HG03460 (cell line): ENCODE measurements around the gene GOLGA6L7.
A peak's percentile ranks its signal among the peaks of the same experiment; 100 is the strongest.
"Not testable (repeated sequence)": the region's sequence is repeated elsewhere in the genome, so short reads cannot be mapped to it uniquely, and the experiment has no call there.

Source experiments
- ATAC-seq: cut with Tn5 transposase; IDR thresholded peaks from one replicate; pipeline ENCODE4 v1.9.1; 2021; ENCODE audit not compliant: unreplicated experiment

GOLGA6L7 gene

DNA sequence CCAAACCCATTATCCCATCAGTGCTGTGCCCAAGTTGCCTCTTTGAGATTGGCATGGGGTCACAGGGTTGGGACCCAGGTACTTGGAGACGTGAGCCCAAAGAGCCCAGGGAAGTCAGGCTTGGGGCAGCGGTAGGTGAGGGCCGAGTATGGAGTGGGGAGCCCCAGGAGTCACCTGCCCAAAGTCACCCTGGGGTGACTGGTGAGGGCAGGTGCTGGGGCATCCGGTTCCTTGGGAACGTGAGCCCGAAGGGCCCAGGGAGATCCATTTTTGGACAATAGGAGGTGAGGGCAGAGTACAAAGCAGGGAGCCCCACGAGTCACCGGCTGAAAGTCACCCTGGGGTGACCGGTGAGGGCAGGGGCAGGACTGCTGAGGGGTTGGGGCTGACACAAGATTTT is 485 bp downstream of the GOLGA6L7 start:
- ATAC-seq: not testable (repeated sequence)

DNA sequence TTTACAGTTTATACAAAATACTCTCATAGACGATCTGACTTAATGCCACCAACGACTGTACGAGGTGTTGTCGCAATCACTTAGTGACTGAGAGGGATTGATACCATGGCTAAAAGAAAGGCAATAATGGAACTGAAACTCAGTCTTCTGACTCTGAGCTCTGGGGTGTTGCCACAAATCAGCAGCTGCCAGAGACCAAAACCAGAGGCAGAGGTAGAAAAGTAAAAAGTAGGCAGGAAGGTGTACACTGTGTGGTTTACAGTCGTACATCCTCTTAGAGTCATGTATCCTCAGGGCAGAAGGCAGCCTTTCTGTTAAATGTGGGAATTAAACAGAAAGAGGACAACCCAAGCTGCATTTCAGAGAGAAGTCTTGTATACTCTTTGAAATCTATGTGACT is 1.2 kb downstream of the GOLGA6L7 start:
- peak; percentile 95 for ATAC-seq

DNA sequence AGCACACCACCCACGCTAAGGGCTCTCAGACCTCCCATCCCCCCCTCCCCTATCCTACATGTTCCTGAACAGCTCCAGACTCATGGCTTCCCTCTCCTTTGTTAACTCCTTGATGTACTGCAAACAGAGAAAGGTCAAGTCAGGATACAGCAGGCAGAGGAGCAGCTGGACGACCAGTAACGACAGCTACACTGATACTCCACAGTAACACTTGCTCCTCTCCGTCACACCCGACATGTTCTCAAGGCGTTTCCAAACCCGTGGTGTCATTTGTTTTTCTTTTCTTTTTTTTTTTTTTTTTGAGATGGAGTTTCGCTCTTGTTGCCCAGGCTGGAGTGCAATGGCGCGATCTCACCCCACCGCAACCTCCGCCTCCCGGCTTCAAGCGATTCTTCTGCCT is 4.3 kb downstream of the GOLGA6L7 start:
- not testable (repeated sequence) for ATAC-seq

DNA sequence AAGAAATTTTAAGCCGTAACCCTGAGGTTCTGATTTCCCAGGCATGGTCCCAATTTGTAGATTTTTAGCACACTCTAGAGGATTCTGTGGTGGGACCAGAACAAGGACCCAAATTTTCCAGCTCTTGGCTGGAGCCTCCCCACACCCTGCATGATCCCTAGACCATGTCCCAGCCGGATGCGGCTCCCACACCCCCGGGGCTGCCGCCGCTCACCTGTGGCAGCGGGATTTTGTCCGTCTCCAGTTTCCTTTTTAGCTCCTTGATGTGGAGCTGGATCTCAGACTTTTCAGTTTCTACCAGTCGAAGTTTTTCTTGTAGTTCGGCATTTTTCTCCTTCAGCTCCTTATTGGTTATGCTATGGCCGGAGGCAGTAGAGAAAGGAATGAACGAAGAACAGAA is 4.9 kb downstream of the GOLGA6L7 start:
- ATAC-seq: not testable (repeated sequence)

DNA sequence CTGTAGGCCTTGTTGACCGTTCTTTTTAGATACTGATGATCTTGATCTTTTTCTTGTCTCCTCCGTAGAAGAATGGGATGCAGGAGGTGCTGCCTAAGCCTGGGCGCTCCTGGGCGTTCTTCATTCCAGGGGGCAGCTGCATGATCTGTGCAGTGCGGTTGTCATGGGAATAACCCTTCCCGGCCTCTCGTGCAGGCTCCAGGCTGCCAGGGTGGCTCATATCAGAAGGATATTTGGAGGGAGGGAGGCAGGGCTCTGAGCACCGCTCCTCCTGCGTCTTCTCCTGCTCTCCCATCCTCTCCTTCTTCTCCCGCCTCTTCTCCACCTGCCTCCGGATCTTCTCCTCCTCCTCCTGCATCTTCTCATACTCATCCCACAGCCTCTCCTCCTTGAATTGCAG is 6.2 kb downstream of the GOLGA6L7 start:
- ATAC-seq: not testable (repeated sequence)

DNA sequence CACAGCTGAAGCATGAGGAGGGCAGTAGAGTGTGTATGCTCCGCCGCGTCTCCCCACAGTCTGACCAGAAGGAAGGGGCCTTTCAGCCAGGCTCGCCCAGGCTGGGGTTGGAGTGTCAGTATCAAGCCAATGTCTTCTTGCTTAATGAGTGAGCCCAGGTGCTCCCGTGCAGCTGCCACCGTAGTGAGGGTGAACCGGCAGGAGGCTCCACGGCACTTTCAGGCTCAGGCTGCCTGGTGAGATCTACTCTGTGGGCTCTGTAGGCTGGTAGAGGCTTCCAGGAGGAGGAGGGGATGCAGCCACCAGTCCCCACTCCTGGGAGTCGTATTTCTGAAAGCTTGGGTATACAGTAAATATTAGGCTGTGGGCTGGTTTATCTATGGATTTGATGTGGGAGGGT is 8.2 kb downstream of the GOLGA6L7 start:
- ATAC-seq: not testable (repeated sequence)

DNA sequence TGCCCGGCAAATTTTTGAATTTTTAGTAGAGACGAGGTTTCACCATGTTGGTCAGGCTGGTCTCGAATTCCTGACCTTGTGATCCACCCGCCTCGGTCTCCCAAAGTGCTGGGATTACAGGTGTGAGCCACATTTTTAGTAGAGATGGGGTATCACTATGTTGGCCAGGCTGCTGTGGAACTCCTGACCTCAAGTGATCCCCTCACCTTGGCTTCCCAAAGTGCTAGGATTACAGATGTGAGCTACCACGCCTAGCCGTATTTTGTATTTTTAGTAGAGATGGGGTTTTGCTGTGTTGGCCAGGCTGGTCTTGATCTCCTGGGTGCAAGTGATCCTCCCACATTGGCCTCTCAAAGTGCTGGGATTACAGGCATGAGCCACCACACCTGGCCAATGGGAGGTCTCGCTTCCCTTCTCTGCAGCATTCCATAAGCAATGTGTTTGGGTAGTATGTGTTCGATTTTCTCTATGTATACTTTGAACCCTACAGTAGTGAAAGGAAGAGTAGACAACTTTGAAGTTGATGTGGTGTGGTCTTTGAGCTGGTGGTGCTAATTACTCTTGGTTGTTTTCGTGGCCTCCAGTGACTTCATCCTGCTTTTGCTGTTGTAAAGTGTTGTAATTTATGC is 13.4 kb downstream of the GOLGA6L7 start:
- ATAC-seq: not testable (repeated sequence)

DNA sequence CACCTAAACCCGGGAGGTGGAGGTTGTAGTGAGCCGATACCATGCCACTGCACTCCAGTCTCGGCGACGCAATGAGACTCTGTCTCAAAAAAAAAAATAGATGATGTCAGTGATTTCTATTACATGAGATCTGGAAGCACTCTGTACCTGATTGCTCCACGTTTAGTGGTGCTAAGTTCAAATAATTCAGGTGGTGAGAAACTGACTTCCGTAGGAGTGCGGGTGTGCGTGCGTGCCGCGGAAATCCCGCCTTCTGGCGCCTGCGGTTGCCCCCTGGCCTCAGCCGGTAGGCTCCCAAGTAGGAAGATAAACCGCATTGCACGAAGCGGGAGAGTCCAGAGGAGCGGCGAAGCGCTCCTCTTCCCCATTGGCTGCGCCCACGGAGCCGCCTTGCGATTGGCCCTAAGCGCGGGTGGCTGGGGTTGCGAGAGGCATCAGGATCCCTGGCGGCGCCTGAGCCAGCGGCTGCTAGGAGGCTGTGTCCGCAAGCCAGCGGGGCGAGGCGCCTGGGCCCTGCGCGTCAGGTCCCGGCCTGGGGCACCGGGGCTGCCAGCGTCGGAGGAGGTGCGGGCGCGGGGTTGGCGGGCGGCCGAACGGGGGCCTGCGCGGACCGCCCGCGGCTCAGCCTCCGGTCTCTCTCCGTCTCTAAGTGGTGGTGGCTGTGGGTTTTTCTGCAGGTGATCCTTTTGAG is 16.4 kb downstream of the GOLGA6L7 start:
- not testable (repeated sequence) for ATAC-seq

DNA sequence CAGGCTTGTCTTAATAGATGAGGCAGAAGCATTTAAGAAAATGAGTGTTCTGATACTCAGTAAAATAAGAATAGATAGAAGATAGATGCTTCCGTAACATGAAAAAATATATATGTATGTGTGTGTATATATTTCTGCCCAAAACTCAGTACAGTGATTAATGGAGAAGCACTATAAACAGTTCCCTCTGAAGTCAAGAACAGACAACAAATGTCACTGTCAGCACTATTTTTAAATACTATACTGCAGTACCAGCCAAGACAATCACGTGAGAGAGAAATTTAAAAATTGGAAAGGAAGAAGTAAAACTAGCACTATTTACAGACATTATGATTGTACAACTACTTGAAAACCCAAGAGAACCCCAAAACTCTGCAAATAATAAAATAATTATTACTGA is 27.0 kb downstream of the GOLGA6L7 start:
- not testable (repeated sequence) for ATAC-seq

DNA sequence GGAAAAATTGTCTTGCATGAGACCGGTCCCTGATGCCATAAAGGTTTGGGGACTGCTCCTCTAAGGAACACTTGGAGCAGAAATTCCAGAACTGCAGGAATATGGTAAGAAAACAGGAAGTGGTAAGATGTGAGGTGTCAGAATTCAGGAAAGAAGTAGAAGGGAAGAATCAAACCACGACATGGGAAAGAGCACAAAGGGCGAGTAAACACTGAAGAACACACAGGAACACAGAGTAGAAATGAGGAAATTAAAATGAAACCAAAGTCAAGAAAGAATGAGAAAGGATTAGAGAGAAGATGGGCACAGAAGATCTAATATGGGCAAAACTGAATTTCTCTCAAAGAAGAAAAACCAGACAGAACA is 28.5 kb downstream of the GOLGA6L7 start:
- not testable (repeated sequence) for ATAC-seq

DNA sequence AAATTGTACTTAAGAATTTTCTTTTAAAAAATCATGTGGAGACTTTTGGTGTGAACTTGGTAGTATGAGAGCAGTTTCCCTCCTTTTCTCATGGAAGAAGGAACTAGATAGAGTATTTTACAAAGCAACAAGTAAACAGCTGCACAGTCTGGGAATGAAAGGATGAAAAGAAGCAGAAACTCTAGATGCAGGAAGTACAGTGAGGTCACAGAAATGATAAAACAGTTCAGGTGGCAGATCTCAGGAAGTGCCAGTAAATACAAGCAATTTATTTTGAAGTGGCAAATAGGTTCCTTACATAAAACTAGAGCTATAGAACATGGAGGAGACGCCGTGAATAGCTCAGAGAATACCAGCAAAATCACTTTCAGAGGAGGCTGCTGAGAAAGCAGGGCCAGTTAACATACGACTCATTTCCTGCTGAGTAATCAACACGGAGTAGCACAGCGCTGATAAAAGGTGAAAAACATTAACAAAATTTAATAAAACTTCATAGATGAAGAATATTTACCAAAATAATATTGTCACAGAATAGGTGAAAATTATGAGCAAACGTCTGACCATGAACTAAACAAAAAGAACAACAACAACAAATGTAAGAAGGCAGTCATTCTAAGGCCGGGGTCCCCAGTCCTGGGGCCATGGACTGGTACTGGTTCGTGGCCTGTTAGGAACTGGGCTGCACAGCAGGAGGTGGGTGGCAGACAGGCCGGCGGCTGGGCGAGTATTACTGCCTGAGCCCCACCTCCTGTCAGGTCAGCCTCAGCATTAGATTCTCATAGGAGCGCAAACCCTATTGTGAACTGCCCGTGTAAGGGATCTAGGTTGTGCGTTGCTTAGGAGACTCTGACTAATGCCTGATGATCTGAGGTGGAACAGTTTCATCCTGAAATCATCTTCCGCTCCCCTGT is 29.2 kb downstream of the GOLGA6L7 start:
- not testable (repeated sequence) for ATAC-seq

DNA sequence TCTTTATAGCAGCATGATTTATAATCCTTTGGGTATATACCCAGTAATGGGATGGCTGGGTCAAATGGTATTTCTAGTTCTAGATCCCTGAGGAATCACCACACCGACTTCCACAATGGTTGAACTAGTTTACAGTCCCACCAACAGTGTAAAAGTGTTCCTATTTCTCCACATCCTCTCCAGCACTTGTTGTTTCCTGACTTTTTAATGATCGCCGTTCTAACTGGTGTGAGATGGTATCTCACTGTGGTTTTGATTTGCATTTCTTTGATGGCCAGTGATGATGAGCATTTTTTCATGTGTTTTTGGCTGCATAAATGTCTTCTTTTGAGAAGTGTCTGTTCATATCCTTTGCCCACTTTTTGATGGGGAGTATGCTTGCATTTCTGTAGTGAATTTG is 30.3 kb downstream of the GOLGA6L7 start:
- not testable (repeated sequence) for ATAC-seq

DNA sequence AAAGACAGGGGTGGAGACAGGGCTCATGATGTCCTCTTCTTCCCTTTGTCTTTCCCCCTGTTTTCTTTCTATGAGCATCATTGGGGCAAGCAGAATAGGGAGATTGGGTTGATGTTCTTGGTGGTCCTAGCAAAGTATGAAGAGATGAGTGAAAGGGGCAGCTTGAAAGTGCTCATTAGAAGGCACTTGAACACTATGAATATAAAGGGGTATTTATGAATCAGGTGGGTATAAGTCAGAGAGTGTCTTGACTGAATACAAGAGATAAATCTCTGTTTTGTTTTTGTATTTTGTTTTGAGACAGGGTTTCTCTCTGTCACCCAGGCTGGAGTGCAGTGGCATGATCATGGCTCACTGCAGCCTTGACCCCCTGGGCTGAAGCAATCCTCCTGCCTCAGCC is 34.4 kb downstream of the GOLGA6L7 start:
- not testable (repeated sequence) for ATAC-seq

DNA sequence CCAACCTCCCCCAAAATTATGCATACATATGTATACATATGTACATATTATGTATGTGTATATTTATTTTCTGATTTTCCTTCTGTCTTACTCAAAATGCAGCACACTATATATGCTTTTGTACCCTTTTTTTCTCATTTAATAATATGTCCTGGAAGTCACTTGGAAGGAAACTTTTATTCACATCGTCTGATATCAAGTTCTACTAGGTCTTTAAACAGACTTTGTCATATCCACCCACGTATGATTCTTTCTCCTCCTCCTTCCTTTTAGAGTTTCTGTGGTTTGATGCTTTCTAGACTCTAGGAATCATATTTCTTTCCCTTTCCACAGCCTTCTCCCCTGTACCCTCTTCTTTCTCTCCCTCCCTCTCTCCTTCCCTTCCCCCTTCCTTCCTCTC is 35.1 kb downstream of the GOLGA6L7 start:
- not testable (repeated sequence) for ATAC-seq

DNA sequence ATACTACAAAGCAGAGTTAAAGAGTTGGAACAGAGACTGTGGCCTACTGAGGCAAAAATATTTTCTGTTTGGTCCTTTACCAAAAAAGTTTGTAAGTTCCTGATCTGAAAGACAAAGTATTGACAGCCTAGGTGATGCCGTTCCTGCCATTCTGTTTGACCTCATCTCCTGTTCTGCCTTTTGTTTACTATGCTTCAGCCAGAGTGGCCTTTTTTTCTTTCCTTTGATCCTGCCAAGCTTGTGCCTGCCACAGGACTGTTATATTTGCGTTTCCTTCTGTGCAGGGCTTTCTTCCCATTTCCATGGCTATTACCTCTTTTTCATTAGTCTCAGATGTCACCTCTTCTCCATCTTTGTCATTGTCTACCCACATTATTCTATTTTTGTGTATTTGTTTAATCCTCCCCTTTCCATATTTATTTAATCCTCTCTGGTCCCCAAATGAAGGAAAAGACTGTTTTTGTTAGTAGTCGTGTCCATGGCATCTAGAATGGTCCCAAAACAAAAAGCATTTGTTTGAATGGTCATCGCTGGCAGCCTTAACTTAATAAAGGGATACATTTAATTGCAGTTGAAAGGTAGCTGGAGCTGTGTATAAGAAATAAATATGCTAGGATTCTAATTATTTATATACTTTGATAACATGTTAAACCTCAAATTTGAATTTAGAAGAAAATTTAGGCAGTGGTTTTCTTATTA is 36.4 kb downstream of the GOLGA6L7 start:
- ATAC-seq: not testable (repeated sequence)

DNA sequence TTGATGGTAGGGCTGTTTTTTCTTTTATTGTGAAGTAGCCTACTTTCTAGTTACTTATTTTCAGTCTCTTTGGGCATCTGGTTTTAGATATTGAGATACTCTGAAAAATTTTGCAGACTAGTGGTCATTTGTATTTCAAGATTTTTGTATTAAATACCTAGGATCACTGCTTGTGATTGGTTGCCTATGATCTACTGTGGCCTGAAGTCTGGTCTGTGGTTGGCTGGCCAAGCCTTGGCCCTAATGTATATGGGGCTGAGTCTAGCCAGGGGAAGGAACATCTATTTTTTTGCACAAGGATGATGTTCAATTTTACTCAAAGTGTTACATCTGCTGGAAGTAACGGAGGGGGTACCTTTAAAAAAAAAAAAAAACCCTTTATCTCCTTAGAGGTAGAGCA is 38.0 kb downstream of the GOLGA6L7 start:
- not testable (repeated sequence) for ATAC-seq

DNA sequence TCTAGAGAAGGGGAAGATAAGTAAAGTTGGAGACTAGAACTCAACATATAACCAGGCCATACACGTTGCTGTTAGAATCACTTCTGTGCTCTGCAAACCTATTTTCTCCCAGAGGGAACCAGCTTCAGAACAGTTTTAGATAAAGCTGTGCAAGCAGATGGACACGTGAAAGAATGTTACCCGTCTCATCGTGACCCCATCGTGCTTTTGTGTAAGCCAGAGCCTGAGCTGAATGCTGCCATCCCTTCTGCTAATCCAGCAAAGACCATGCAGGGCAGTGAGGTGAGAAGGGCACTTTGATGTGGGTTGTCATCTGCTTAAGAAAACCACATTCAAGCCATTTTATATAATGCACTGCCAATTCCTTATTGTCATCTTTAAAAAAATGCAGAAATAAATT is 40.3 kb downstream of the GOLGA6L7 start:
- not testable (repeated sequence) for ATAC-seq

DNA sequence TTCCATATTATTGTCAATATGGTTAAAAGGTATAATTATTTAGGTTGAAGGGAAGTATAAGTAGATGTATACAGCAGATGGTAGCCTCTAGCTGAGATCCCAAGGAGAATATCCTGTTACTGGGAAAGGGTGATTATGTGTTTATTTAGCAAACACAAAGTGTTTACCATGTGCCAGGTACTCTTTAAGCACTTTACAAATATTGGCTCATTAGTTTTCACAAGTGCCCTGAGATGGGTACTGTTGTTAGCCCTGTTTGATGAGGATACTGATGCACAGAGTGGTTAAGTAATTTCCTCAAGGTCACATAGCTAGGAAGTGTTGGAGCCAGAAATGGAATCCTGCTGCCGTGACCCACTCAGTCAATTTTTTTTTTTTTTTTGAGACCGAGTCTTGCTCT is 48.1 kb downstream of the GOLGA6L7 start:
- not testable (repeated sequence) for ATAC-seq

DNA sequence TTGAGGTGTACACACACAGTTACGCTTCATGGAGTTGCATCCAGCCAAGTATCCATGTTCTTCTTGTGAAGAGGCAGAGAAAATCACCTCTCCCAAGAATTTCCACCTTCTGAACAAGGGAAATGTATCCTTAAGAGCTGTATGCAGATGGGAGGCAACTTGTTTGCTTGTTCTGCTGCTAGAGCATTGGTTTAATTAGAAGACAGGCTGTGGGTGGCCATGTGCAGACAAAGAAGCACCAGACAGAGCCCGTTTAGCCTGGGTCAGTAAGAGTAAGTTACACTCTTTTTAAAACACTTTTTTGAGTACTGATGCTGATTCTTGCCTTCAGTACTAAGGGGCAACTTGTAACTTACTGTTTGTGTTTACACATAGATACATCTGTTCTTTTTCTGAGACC is 50.2 kb downstream of the GOLGA6L7 start:
- ATAC-seq: not testable (repeated sequence)

DNA sequence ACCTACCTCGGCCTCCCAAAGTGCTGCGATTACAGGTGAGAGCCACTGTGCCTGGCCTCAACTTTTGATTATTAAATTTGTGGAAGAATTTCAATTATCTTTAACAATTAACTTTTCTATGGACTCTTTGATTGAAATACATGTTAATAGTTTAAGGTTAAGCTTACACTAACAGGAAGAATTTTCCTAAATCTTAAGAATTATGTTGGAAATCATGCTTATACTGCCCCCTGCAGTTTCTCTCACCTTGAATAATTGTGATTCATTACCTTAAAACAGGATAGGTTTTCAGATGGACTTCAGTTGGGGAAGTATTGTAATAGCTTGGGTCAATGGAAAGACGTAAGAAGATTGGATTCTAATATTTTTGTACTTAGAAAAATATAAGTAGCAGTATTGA is 54.2 kb downstream of the GOLGA6L7 start:
- not testable (repeated sequence) for ATAC-seq
